ENCODE results near the gene PIEZO1.

DNA sequence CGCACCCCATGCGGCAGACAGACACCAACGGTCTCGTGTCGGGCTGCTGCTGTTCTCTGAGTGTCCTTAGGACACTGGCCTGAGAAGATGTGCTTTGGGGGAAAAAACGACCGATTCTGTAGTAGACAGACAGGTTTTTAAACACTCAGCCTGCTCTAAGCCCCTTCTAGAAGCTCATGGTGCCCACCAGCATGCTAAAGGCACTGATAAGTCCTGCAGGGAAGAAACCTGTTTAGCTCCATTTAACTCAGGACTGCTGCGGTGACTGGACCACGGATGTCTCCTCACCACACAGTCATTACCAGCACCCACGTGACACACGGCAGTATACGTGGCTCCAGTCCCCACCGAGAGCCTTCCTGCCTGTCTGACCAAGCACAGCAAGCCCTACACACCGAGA lies 45.8 kb upstream of the PIEZO1 start:
- no peak for TF ChIP-seq POLR2A (IDR thresholded peaks at IDR 0.05; ENCODE audit: low read length)
- no peak for TF ChIP-seq GATA1 (IDR thresholded peaks at IDR 0.05; ENCODE audit: low read depth, low read length)
